Measurements from ENCODE around the gene FKBP8.

The FKBP8 gene

DNA sequence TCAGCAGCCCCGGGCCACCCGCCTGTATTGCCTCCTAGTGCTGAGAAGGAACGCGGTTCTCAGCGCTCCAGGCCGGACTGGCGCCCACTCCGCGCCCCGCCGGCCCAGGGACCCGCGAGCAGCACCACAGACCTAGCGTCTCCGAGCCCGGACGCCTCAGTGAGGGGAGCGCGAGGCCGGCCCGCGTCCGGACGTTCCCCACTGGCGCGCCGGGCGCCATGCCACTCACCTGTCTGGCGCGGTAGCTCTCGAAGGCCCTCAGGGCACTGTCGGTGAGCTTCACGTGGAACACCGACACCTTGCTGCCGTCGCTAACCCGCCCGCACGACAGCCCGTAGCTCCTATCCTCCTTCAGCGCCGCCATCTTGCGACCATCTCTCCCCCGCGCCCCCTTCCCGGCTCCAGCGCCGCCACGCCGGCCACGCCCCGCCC is 21.7 kb downstream of the FKBP8 start, which contains the start of gene ELL:
Gene ELL (minus strand): TSS at position 379 of the 432 bp plus-strand sequence. CDS start 15 bp downstream, at position 364.
- no peak for DNase-seq (ENCODE audit: low read depth in 2 of 2)

DNA sequence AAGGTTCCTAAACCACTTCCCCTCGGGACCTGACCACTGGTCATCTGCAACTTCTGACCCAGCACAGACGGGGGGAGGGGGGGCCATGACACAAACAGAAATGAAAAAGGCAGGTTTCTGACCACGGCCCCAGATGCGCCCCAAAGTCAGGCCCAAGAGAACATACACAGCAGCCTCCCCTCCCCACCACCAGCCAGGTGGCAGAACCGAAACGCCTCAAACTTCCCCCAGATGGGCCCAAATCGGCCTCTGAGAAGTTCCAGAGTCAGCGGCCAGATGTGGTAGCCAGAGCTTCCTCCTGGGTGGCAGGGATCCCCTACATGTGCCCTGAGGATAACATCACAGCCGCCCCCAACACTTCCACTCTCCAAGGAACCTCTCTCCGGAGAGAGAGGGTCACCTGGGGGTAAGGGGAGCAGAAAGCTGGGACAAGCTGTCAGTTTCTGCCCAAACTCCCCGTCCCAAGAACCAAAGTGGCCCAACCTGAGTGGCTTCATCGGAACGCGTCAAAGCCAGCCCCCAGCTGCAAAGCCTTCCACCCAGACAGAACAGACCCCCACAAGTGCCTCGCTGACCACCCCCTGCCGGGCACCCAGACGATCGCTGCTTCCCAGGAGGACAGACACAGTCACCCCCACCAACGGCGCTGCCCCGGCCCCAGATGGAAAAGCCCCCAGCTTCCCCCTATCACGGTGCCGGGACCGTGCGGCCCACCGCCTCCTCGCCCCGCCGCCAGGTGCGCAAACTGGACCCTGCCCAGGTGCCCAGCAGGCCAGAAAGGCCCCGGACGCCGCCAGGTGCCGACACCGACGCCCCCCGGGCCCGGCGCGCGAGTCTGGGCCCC is 22.3 kb downstream of the FKBP8 start:
- DNase-seq (ENCODE audit: low read depth in 2 of 2) = peak in 1 of 2 donors; percentile 4

DNA sequence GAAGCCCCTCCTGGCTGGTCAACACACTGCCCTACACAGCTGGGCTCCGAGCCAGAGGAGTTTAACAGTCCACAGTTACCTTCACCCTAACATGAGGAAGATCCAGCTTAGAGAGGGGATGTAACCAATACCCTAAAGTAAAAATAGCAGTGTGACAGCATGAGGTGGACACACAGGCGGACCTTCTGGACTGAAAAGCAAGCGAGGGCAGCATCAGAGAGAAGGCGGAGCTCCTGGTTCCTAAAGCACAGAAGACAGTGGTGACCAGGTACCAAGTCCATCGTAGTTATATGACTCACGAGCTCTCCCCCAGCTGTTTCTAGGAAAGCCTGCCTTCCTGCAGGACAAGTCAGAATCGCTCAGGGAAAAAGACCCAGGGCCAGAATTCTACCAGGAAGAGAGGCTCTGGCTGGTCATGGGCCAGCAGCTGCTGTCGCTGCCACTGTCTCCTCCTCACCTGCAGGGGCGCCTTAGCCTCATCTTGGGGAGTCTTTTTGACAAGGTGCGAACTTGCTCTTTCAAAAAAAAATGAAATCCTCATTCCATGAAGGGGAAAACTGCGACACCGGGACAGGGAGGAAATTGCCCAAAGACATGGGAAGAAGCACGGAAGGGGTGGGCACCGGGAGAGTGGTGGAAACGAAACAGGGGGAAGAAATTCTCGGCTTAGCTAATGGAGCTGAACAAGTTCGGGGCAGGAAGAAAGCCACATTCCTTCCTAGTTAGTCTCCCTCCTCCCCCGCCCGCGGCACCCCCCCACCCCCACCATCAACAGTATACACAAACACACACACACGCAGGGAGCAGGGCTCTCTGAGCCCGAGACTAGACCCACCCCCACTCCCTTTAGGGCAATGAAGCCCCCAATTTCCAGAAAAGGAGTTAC is 23.2 kb downstream of the FKBP8 start:
- DNase-seq (ENCODE audit: low read depth in 2 of 2) = peak in 1 of 2 donors; percentile 36

DNA sequence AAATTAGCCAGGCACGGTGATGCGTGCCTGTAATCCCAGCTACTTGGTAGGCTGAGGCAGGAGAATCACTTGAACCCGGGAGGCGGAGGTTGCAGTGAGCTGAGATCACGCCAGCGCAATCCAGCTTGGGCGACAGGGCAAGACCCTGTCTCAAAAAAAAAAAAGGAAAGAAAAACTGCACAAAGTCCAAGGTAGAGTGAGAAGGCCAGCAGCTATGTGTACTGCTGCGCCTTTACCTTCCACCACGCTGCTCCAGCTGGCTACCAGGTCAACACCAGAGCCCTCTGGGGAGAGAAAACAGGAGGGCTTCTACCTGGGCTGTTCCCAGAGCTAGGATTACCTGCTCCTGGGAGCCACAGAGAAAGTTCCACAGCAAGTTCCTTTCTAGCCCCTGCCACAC is 24.7 kb downstream of the FKBP8 start:
- no peak for DNase-seq (ENCODE audit: low read depth in 2 of 2)

DNA sequence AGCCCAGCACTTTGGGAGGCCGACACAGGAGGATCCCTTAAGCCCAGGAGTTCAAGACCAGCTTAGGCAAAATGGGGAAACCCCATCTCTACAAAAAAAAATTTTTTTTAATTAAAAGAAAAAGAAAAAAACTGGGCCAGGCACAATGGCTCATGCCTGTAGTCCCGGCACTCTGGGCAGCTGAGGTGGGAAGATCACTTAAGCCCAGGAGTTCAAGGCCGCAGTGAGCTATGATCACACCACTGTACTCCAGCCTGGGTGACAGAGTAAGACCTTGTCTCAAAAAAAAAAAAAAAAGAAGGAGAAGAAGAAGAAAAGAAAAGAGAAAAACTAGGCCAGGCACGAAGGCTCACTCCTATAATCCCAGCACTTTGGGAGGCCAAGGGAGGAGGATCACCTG is 25.8 kb downstream of the FKBP8 start:
- DNase-seq (ENCODE audit: low read depth in 2 of 2) = no peak

DNA sequence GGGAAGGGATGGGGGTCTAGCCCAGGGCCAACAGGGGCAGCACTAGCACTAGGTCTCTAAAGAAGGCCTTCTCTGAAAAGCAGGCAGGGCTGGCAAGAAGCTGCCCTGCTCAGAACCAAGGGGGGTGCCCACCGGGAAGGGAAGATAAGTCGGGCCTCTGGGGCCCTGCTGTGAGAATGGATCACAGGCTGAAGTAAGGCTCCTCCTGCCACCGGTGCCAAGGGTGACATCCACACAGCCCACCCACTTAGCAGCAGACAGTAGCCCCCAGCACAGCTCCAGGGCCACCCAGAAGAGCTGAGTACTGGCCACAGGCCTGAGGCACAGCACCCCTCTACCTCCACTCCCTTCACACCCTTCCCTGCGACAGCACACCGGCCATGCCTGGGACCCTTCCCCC is 27.4 kb downstream of the FKBP8 start:
- no peak for DNase-seq (ENCODE audit: low read depth in 2 of 2)

DNA sequence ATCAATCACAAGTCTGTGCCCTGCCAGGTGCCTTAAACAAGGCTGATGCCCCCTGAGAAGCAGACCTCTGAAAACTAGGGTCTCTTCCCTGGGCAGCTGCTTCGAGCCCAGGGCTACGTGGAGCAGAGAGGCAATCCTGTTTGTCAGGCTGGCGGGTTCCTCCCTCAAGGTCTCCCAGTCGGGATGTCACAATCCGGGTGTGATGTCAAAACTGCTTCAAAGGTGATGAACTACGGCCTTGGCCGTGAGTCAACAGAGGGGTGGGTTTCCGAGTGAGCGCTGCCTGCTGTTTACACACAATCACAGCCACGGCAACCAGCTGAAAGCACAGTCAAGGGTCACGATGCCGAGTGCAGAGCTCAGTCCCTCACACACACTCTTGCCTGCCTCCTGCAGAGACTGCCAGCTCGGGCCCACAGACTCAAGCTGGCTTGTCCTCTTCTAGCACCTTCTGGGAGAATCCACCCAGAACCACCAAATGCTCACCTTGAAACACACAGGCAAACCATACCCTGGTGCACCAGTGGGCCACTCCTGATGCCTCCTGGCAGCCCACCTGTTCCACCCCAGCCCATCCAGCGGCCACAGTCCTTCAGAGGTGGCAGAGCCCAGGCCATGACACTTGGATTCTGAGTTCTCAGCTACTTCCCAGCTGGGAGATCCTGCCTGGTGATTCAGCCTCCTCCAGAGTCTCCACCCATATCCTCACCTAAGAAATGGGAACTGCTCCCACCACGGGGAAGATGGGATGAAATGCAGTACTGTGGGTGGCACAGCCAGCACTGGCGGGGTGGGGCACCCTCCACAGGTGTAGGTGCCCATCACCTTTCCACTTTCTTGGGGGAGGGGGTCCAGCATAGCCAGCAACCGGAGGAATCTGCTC is 28.3 kb downstream of the FKBP8 start:
- no peak for DNase-seq (ENCODE audit: low read depth in 2 of 2)

DNA sequence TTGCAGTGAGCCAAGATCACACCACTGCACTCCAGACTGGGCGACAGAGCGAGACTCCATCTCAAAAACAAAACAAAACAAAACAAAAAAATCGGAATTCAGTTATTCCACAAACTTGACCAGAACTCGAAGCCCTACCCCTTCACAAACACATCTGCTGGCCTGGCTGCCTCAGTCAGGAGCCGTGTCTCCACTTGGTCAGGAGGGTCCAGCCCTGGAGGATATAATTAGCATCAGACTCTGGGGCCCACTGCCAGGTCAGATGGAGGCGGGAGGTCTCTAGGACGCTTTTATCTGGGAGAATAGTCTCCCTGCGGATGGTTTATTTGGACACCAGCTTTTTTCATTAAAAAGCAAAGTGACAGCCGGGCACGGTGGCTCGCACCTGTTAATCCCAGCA is 29.5 kb downstream of the FKBP8 start:
- DNase-seq (ENCODE audit: low read depth in 2 of 2) = no peak

DNA sequence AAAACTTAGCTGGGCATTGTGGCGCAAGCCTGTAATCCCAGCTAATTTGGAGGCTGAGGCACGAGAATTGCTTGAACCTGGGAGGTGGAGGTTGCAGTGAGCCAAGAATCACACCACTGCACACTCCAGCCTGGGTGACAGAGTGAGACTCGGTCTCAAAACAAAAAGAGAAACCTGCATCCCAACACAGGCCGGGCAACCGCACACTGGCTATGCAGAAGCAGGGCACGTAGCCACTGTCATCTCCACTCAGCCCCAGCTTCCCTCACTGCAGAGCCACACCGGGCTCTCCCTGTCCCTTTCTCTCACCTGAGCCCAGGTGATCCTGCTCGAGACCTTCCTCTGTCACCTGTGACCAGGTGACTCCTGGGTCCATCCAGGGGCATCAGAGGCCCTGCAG is 33.2 kb downstream of the FKBP8 start:
- no peak for DNase-seq (ENCODE audit: low read depth in 2 of 2)

DNA sequence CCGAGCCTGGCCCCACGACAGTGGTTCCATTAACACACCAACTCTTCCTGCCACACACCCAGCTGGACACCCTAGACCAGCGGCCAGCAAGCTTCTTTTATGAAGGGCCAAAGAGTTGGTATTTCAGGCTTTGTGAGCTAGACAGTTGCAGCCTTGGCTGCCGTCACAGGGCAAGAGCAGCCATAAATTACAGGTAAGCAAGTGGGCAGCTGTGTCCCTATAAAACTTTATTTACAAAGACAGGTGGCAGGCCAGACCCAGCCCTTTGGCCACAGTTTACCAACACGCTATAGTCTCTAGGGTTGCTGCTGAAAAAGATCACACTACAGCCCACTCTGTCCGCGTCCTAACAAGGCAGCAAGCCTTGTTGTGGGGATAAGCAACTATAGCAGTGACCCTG is 34.8 kb downstream of the FKBP8 start:
- DNase-seq (ENCODE audit: low read depth in 2 of 2) = no peak

DNA sequence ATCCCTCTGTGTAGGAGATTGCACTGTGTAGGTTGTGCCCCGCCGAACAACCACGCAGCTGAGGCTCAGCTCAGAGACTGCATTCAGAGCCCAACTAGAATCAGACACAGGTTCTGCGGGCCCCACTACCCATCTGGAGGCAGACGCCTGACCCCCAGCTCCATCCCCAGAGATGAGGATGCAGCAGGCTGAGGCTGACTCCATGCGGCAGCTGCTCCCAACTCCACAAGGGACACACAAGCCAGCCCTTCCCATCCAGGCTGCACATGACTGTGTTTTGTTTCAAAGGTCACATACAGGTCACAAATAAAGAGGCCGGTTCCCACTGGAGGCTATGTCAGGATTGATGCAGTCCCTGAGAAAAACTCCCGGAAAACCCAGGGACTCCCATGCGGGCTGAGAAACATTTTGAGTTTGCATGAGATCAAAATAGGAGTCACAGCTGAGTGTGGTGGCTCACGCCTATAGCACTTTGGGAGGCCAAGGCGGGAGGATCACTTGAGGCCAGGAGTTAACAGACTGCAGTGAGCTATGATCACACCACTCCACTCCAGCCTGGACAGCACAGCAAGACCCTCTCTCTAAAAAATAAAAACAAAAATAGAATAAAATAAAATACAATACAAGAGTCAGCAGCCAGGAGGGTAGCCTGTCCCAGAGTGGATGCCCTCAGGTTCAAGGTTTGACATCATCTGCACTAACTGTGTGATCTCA is 35.5 kb downstream of the FKBP8 start:
- DNase-seq (ENCODE audit: low read depth in 2 of 2) = no peak

DNA sequence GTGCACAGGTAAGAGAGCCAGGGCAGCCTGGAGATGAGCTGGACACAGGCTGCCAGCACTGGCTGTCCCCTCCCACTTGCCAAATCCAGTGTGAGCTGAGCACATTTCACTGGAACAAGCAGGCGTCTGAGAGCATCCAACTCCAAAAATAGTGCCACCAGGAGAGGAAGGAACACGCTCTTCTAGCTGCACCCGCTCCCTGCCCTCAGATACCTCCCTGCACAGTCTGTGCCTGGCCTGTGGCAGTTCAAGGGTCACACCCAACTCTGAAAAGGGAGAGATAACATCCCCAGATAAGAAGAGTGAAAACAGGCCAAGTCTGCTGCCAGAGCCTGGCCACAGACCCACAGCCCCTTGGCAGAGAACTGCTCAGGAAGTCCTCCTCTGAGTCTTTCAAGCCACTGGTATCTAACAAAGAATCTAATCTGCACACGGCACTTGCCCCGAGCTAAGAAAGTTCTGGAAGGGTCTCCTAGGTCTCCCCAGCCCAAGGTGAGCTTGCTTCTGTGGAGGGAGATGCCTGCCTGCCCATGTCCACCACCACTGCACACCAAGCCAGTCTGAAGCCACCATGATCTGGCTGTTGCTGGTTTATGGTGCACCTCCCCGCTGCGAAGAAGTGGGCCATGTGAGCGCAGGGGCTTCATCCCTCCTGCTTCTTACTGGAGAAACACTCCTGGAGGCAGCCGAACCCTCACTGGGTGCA is 36.2 kb downstream of the FKBP8 start:
- DNase-seq (ENCODE audit: low read depth in 2 of 2) = no peak

DNA sequence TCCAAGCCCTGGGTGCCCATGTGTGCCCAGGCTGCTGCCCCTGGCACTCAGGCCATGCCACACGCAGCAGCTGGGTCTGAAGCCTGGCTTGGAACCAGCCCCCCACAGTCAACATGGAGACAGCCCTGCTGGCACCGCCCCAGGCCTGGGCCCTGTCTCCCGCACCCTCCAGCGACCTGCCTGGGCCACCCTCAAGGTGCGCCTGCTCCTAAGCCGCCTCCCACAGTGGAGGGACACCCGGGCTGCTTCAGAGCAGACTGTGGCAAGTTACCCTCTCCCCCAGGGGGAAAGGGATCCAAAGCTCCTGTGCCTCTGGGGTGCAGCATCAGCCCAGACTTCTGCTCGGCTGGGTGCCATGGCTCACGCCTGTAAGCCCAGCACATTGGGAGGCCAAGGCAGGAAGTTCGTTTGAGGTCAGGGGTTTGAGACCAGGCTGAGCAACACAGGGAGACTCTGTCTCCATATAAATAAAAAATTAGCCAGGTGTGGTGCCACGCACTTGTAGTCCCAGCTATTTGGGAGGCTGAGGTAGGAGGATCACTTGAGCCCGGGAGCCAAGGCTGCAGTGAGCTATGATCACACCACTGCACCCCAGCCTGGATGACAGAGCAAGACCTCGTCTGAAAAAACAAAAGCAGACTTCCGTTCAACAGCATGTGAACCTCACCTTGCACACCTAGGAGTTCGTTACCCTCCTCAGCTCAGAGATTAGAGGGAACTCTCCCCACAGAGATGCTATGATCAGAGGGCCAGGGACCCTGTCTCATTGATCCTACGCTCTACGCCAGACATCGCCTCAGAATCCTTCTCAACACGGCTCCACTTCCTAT is 37.1 kb downstream of the FKBP8 start:
- no peak for DNase-seq (ENCODE audit: low read depth in 2 of 2)

DNA sequence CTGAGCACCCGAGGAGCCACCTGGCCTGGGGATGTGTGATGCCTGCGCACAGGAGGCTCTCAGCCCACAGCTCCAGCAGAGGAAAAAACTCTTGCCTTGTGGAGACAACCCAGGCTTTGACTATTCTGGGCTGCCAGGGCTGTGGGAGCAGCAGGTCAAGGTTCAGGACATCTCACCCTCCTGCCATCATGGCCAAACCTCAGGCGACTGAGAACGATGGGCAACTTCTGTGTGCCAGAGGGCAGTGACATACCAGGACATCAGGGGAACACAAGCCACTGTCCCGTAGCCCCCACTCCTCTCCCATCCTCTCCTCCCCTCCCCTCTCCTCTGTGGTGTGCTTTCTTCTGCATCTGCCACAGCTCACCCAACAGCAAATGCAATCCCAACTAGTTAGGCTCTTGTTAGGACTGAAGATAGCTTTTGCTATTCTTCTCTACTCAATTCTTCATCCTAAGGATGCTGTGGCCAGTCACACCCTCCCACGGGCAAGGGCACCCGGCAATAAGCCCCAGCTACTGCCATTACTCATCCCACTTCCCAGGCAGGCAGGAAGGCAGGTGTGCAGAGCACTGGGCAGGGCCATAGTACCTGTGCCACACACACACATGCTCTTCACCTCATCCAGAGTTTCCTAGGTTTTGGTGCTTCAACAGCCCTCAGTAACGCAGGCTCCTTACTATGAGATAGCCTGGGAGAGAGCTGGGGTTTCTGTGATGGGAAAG is 38.3 kb downstream of the FKBP8 start:
- DNase-seq (ENCODE audit: low read depth in 2 of 2) = no peak

DNA sequence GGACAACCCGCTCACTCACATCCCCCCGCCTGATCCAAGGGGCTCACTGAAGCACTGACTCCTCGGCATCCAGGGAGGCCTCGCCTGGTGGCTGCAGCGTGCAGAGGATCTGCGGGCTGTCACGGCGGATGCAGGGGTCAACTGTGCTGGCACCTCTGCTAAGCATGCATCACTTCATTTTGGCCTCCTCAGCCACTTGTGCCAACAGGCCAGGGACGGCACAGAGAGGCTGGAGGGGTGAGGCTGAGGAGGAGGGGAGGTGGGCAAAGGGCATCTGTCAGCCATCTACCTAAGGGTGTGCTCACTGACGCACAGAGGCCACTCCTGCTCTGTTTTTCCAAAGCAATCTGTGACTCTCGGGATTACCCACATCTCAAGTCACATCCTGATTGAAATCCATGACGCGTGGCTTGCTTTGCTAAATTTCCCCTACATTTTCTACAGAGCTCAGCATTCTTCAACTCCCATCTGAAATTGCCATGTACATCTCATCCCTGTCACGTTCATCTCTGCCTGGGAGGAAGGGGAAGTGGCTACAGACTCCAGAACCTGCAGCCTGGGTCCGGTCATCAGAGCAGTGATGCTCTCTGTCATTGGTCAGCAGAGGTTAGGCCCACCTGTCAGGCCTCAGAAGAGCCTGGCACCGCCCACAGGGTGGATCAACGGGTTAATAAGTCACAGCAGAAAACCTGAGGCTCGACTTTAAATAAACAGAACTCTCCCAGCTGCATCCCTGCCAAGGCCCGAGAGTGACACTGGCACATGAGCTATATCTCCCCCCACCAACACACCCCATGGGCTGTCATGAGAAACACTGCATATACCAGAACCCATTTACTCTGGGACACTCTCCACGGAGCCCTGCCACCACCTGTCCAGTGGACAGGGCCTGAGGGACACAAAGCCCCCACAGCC is 39.1 kb downstream of the FKBP8 start:
- no peak for DNase-seq (ENCODE audit: low read depth in 2 of 2)

DNA sequence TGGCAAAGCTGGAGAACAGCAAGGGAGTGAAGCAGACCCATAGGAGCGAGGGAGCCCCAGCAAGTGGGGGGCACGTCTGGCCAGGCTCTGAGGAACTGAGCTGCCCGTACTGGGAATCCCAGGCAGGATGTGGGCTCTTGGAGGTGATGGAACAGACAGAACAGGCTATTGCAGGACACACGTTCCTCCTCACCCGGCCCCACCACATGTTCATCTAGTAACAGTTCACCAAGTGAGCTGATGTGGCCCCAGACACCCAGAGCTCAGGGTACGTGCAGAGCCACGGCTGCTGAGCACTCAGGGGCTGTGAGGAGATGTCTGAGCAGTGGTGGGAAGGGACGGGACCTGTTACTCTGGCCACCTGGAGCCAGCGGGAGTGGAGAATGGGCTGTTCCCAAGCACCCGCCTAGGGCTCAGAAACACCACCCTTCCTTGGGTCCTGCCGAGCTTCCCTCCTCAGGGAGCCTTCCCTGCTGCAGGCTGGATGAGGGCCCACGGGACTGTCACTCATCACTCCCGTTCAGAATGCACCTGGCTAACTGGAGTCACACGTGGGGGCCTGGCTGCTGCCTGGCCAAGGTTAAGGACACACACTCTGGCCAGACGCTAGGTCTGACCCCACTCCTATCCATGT is 39.9 kb downstream of the FKBP8 start:
- DNase-seq (ENCODE audit: low read depth in 2 of 2) = no peak

DNA sequence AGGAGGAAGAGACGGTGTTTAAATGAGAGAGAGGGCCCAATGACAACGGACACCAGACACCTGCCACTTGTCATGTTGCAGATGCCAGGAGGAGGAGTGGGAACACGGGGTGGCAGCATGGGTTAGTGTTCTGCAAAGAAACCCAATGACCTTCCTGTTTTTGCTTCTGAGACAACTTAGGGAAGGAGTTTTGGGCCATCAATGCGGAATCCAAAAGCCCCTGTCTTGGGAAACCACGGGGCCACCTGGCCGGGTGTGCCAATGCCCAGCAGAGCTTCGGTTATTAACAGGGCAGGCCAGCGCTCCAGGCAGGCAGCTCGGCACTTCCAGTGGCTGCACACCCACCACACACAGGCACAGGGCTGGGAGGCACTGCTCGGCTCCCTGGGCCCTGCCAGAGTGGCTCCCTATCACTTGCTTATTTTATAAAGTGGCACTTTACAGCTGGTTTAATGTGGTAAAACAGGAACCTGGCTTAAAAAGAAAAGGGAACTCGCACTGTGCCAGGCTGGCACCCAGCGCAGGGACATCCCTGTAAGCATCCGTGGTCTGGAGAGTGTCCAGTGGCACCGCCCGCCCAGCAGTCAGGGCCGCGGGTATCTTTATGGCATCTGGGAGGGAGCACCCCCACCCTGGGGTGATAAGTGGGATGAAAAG is 40.6 kb downstream of the FKBP8 start:
- no peak for DNase-seq (ENCODE audit: low read depth in 2 of 2)
